HG03558 (cell line): Measurements from ENCODE around the gene CHRNG.

Source experiments
- ATAC-seq: cut with Tn5 transposase; IDR thresholded peaks from one replicate; pipeline ENCODE4 v1.9.1; 2021; ENCODE audit warnings: moderate number of reproducible peaks; ENCODE audit not compliant: unreplicated experiment; ENCODE audit errors: extremely low read depth

The CHRNG gene

DNA sequence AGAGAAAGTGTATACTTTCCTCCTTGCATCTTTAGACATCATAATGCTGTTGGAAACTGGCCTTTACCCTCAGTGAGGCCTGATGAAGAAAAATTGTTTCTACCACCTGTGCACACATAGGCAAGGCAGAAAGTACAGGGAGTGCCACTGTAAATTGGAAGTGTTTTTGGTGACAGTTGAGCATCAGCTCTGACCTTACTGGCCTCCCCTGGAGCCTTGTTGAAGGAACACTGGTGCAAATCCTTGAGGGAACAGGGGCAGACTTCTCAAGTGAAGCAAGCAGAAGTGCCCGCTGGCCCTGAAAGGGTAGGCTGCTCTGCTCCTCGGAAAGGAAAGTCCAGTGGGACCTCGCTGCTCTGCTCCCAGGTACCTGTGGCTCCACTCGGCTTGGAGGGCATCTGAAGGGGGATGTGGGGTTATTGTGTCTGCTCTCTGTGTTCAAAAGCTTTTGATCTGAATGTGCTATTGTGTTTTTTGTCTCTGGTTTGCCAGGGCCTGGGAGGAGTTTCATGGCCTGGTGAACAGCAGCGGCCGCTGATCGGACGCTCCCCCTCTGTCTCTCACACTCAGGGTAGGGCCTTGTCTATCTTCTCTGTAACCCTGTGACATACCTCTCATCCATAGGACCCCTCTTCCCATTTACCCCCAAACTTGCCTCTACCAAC lies 34.4 kb downstream of the CHRNG start:
- no peak for ATAC-seq

DNA sequence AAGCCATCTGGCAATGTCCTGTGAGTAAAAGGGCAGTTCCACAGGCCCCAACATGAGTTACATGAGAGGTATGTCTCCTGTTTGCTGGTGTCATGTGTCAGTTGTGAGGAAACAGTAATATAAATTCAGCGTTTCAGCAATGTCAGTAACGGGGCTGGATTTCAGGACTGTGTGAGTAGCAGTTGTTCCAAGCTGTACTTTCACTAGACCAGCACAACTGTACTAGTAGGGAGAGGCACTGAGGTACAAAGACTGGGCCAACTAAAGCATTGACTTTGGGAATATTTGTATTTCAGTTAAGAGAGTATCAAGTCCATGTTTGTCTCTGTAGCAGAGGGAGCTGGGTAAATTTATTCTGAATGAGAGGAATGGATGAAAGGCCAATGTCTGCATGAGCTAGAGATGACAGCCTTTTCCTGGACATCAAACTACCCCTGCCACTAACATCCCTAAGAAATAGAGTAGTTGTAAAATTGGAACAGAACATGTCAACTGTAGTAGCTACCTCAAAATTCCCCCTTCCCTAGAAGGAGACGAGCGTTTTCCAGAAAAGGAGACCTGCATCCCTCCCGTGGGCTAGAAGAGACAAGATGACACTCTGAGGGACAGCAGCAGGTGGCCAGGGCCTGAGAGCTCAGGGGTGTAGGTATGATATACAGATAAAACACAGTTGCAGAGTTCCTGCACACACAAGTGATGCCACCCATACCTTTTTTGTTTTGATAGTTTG lies 35.3 kb downstream of the CHRNG start:
- no peak for ATAC-seq

DNA sequence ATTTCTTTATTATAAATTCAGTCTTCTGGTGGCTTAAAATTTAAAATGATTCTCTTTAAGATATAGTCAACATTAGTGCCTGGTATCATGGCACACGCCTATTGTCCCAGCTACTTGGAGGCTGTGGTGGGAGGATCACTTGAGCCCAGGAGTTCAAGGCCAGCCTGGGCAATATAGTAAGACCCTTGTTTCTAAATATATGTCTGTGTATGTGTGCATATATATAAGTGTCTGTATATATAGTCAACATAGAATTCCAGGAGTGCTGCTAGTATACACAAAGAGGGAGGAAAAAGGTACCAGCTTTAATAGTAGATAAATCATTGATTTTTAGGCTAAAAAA lies 35.9 kb downstream of the CHRNG start:
- no peak for ATAC-seq

DNA sequence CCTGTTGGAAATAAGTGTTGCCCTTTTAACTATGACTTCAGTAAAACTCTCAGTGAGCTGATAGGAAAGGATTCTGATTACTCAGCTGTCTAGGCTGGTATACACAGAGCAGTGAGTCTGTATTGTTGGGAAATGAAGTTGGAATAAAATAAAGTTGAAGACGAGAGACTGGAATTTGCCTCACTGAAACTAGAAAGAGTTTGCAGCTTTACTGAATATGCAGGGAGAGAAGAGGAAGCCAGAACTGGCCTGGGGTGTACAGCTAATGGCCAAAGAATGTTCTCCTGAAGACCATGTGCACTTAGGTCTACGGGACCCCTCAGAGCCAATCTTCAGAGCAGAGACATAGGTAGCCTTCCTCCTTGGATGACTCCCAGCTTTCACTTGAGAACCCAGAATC lies 37.5 kb downstream of the CHRNG start:
- ATAC-seq = no peak

DNA sequence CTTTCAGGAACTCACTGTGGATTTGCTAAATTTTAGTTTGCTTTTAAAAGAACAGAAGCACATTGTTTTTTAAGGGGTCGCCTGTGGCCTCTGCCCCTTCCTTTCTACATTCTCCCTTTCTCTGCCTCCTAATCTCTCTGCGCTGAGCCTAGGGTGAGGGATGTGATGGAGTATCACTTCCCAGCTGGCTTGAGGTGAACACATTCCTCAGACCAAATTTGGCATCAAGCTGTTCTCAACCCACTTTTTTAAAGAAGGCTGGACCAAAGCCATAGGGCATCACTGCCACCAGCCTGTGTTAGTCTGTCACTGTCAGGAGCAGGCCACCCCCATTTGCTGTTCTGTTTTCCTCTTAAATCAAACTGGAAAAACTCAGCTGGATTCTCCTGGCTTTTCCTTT lies 38.3 kb downstream of the CHRNG start:
- ATAC-seq = no peak

DNA sequence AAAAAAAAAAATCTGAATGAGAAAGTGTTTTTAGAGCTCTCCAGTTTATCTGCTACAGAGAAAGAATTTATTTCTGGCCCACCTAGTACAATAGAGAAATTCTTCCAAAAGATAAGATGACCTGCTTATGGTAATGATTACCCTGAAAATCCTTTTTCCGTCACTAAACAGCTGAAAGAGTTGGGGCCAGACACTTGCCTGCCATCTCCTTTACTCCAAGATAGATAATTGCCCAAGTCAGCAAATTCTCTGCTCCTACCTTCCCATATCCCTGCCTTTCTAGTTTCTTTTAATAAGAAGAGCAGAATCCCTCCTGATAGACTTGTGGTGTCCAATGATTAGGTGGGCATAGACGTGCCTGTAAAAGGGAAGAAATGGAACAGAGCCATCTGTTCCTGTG lies 39.1 kb downstream of the CHRNG start:
- no peak for ATAC-seq

DNA sequence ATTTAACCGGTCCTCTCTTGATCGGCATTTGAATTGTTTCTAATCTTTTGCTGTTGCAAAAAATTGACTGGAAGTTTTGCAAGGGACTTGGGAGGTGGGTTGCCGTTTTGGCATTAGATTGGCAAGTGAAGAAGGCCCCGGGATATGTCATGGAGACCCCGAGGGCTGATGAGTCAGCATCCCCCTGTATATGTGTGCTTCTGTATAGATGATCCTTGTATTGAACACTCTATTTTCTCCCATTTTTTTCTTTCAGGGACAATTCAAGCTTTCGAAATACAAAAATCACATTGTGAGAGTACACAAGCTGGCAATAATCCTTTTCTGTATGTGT lies 41.1 kb downstream of the CHRNG start:
- ATAC-seq = no peak

DNA sequence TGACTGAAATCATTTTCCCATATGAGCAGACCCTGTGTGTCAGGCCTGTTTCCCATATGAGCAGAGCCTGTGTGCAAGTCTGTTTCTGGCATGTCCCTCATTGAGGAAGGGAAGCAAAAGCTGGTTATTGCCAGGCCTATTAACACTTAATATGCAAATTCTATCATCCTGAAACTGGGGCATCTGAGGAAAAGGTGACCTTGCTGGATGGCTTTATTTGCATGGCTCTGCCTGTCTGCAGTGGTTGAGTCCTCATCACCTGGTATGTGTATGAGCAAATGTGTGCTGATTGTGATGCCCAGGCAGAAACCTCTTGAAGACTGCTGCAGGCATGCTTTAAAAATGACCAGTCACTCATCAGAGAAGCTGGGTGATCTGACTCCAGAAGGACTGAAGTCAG lies 42.2 kb downstream of the CHRNG start:
- no peak for ATAC-seq

DNA sequence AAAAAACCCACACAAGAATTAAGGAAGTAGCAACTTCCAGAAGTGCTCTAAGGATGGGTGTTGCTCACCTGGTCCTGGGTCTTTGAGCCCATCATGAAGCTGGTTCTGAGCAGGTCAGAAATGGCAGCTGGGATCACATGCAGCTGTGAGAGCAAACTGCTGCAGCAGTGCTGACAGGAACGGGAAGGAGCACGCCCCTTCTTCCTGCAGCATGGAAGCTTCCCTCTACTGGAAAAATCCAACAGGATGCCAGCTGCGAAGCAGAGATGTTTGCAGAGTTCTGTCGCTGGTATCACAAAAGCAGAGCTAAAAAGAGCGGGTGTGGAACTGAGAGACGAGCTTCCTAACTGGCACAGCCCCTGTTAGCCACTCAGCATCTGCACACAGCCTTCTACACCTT lies 44.7 kb downstream of the CHRNG start:
- no peak for ATAC-seq

DNA sequence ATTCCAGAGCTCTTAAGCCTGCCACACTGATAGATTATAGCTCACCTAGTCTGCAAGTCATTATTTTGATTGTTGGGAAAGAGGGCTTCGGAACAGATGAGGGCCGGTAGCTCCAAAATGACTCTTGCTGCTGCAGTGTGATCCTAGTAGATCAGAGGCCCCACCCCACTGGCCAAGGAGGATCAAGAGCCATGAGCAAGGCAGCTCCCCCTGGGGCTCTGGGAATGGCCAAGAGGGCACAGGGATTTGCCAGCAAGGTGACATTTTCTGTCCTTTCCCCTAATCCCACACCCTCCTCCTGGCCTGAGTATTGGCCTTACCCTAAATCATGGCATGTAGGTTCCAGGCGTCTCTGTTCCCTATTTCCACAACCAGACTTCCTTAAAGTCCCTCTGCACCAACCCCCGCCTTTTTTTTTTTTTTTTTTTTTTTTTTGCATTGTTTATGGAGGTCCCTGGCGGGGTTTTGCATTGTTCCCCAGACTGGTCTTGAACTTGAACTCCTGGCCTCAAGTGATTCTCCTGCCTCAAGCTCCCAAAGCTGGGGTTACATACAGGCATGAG lies 47.5 kb downstream of the CHRNG start:
- ATAC-seq = no peak

DNA sequence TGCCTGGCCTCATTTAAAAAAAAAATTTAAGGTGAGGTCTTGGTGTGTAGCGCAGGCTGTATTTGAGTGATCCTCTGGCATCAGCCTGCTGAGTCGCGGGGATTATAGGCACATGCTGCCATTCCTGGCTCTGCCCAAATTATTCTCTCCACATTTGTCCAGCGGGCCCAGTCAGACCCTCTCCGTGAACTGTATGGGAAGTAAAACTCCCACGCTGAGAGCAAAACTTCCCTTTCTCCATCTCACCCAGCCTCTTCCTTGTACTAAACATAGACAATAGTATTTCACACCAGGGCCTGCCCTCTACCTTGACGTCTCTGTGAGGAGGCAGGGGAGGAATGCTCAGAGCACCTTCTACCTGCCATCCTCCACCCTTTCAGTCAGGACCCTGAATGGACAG lies 48.0 kb downstream of the CHRNG start:
- no peak for ATAC-seq

DNA sequence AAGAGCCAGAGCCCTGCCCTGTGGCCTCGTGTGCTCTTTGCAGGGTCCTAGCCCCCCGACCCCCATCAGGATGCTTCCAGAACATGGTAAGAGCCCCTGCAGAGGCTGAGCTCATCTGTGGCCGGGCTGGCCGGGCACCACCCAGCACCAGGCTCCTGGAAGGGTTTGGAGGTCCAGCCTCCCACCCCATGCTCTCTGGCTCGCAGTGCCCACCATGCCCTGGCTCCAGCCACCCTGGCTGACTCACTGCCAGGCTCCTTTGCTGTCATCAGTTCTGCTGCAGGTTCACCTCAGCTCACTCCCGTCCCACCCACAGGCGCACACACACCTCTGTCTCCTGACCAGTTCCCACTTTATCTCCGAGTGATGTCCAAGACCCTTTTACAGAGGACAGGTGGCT lies 48.5 kb downstream of the CHRNG start:
- no peak for ATAC-seq

DNA sequence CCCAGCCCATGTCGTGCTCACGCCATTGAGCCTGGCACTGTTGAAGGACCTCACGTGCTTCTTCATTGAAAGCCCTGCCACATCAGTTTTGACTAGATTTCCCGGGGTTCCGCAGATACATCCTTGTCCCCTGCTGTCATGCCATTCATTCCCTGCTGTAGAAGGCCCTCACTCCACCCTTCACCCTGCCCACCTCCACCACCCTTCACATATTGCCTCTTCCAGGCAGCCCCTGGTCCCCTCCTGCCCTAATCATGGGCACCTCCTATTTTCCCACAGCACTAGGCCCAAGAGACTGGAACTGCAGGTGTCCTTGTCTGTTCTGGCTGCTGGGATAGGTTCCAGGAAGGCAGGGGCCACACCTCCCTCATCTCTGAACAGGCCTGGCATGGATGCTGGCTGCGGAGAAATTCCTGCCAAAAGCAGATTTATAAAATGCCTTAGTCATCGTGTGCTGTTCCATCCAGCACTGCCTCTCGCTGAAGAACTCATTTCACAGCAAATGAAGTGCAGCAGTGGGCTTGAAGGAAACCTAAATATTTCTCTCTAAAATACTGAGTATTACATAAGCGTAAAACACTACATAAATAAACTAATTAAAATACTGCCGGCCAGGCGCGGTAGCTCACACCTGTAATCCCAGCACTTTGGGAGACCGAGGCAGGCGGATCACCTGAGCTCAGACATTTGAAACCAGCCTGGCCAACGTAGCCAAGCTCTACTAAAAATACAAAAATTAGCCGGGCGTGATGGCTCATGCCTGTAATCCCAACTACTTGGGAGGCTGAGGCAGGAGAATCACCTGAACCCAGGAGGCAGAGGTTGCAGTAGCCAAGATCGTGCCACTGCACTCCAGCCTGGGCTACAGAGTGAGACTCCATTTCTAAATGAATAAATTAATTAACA lies 49.4 kb downstream of the CHRNG start:
- no peak for ATAC-seq

DNA sequence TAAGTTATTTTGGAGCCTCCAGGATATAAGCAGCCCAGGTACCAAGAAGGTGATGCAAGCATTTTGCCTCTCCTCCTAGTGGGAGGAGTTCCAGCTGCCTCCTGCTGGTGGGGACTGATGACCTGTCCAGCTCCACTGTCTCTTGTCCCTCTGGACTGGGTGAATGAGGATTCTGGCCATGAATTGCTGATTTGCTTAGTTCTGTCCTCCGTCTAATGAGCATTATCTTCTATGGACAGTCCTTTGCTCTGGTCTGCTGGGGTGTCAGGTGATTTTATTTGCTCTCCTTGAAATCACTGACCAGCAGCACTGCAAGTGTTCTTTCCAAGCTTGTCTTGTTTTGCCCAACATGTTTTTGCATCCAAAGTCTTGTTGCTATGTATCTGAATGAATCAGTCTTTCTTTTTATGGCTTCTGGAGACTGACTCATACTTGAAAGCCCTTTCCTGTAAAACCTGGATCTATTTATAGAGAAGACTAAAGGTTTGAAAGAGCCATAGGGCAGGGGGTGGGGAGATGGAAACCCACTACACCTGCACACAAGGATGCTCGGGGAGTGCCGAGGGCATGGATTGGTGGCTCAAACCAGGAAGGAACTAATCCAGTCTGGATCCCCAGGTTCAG lies 53.4 kb downstream of the CHRNG start:
- no peak for ATAC-seq

DNA sequence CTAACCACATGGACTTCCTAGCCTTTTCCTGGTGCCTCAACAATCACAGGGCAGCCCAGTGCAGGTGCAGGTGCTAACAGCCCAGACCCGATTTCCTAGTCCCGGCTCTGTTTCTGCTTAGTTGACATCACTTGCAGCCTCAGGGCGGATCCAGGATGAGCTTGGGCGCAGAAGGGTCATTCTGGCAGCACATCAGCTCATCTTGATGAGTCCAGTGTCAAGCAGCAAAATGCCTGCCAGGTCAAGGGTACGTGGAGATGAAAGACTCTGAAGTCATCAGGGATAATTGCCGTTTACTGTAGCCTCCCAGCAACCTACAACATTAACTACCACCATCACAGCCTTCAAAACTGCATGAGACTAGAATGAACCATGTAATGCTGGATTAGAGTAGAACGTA lies 54.5 kb downstream of the CHRNG start:
- no peak for ATAC-seq
